Endothelial cell of umbilical vein (primary cell): ENCODE results near the gene SPRN.

Experiments
- EZH2 ChIP-seq: IDR thresholded peaks from 2 replicates; pipeline ENCODE4 v1.6.1; 2012; ENCODE audit warnings: borderline replicate concordance, low read depth, mild to moderate bottlenecking, moderate library complexity, low read length, inconsistent platforms; ENCODE audit not compliant: severe bottlenecking
- FOS ChIP-seq: IDR thresholded peaks from 2 replicates; pipeline ENCODE4 v1.6.1; 2011; ENCODE audit warnings: mild to moderate bottlenecking, low read length, moderate library complexity, borderline replicate concordance; ENCODE audit not compliant: insufficient read depth
- JUN ChIP-seq: IDR thresholded peaks from 2 replicates; pipeline ENCODE4 v1.6.1; 2011; ENCODE audit warnings: borderline replicate concordance, low read depth; ENCODE audit not compliant: insufficient read length, insufficient read depth
- POLR2A ChIP-seq: IDR thresholded peaks from 2 replicates; pipeline ENCODE4 v1.6.1; 2012; ENCODE audit warnings: low read depth, mild to moderate bottlenecking, control low read depth, low read length
- POLR2AphosphoS5 ChIP-seq: IDR thresholded peaks from 2 replicates; pipeline ENCODE4 v1.6.1; 2012; ENCODE audit warnings: low read depth, mild to moderate bottlenecking, control low read depth, low read length, moderate library complexity; ENCODE audit not compliant: insufficient read depth
- TF ChIP-seq, protein P1 (sequence below), 2 donors: IDR thresholded peaks; 1 replicate in 1 of 2; 2 replicates in 1 of 2; pipeline ENCODE4 v1.5.1; 2011; ENCODE audit warnings: low read length in 2 of 2, mild to moderate bottlenecking in 2 of 2, moderate library complexity in 2 of 2, control low read depth in 1 of 2, inconsistent platforms in 1 of 2, low read depth in 1 of 2; ENCODE audit not compliant: insufficient read depth in 1 of 2; ENCODE audit errors: extremely low read depth in 1 of 2
- TF ChIP-seq, protein P2 (sequence below): IDR thresholded peaks from 2 replicates; pipeline ENCODE4 v1.6.1; 2011; ENCODE audit not compliant: insufficient read depth, insufficient read length

DNA sequence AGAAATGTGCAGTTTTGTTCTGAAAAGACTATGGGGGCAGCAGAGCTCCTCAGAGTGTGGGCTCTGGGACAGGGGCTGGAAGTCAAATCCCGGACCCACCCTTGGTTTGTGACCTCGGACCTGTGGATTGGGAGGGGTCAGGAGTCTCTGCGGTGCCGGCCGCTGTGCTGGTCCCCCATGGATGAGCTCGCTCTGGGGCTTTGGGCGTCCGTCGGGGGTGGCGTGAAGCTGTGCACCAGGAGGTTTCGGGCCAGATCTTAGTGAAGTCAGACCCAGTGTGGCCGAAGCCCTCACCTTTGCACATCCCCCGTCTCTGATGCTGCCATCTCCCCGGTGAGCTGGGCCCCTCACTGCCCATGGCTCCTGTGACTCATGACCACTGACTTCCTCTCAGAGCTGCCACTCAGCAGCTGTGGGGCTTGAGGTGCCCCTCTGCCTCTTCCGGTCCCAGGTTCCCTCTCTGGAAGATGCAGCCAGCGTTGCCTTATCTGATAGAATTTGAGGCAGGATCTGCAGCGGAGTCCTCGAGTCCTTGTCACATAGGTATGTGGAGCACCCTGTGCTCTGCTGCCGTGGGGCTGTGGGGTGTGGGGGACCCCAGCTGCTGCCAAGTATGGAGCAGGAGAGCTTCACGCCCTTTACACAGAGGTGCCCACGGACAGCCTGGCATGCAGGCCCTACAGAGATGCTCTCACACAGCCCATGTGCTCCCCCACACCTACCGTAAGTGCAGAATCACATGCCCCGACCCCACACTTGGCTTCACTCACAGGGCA is 18.0 kb upstream of the SPRN start:
- TF ChIP-seq, protein P1, sequence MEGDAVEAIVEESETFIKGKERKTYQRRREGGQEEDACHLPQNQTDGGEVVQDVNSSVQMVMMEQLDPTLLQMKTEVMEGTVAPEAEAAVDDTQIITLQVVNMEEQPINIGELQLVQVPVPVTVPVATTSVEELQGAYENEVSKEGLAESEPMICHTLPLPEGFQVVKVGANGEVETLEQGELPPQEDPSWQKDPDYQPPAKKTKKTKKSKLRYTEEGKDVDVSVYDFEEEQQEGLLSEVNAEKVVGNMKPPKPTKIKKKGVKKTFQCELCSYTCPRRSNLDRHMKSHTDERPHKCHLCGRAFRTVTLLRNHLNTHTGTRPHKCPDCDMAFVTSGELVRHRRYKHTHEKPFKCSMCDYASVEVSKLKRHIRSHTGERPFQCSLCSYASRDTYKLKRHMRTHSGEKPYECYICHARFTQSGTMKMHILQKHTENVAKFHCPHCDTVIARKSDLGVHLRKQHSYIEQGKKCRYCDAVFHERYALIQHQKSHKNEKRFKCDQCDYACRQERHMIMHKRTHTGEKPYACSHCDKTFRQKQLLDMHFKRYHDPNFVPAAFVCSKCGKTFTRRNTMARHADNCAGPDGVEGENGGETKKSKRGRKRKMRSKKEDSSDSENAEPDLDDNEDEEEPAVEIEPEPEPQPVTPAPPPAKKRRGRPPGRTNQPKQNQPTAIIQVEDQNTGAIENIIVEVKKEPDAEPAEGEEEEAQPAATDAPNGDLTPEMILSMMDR (IDR thresholded peaks at IDR 0.05; ENCODE audit: extremely low read depth in 1 of 2, insufficient read depth in 1 of 2, low read depth in 1 of 2, low read length in 2 of 2): no peak
- TF ChIP-seq EZH2: no peak
- no peak for TF ChIP-seq POLR2A
- TF ChIP-seq, protein P2, sequence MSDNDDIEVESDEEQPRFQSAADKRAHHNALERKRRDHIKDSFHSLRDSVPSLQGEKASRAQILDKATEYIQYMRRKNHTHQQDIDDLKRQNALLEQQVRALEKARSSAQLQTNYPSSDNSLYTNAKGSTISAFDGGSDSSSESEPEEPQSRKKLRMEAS: no peak
- TF ChIP-seq POLR2AphosphoS5: no peak
- TF ChIP-seq JUN: no peak
- no peak for TF ChIP-seq FOS
